ENCODE data around the gene C4orf51. TPM values are rescaled to one million over a fixed set of nuclear protein-coding genes. Genes with fewer than 3 reads are reported as not detected.

Gene C4orf51
- total and polyA plus RNA-seq, 4 donors: not detected

DNA sequence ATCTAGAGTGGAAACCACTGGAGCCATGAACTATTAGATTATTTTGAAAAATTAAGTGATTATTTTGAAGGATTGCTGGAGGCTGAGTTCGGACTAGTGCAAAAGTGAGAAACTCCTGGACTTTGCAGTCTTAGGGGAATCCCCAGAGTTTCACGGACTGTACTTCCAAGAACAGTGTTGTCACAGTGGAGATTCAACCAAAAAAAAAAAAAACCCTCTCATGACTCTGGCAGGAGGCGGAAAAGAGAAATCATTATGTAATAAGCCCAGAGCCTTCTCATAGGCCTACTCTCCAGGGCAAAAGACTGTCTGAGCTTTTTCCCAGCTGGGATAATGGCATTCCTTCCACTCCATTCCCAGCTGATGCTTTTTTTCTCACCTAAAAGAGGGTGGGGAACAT, 16.8 kb upstream of the C4orf51 start:
- peaks cover 0 to 14% (median 2%) of the 10 kb centered on the region in 4 donors for H3K4me1 ChIP-seq (ENCODE audit: control insufficient read depth in 4 of 4, insufficient read depth in 4 of 4, low read length in 3 of 4)
- H3K9ac ChIP-seq (ENCODE audit: low read depth in 1 of 2, low read length in 2 of 2): no peak overlapping the region
- H3K27ac ChIP-seq (ENCODE audit: low read depth in 1 of 2, low read length in 2 of 2): no peak overlapping the region
- peaks cover 0 to 11% (median 6%) of the 10 kb centered on the region in 4 donors for H3K36me3 ChIP-seq (ENCODE audit: control insufficient read depth in 4 of 4, insufficient read depth in 3 of 4, low read depth in 1 of 4, low read length in 3 of 4)
- H3K9me3 ChIP-seq (ENCODE audit: control insufficient read depth in 4 of 4, low read length in 3 of 4): peaks cover 0 to 3% (median 0%) of the 10 kb centered on the region in 4 donors
- TF ChIP-seq HNF4A (conservative IDR thresholded peaks at IDR 0.05) (peak in 1 of 2 donors; percentile 22), ATF3 (IDR thresholded peaks at IDR 0.05) (no peak)
- no peaks in the 10 kb centered on the region for H3K27me3 ChIP-seq (ENCODE audit: control insufficient read depth in 4 of 4, insufficient read depth in 4 of 4, low read length in 3 of 4)
- 49% methylated on average over 3 of the region's 3 CpGs for WGBS
- no peak for DNase-seq (ENCODE audit: low spot score)
- H3K4me3 ChIP-seq (ENCODE audit: low read depth in 1 of 3, low read length in 3 of 3): no peak overlapping the region

DNA sequence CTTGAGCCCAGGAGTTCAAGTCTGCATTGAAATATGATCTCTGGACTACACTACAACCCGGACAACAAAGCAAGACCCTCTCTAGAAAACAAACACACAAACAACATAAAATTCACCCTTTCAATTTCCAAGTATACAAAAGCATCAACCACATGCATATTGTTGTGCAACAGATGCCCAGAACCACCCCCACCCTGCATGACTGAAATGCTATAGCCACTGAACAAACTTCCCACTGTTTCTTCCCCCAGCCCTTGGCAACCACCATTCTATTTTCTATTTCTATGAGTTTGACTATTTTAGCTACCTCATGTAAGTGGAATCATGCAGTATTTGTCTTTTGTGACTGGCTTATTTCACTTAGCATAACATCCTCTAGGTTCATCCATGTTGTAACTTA, 14.2 kb upstream of the C4orf51 start:
- no peaks in the 10 kb centered on the region for H3K27me3 ChIP-seq (ENCODE audit: control insufficient read depth in 4 of 4, insufficient read depth in 4 of 4, low read length in 3 of 4)
- H3K27ac ChIP-seq (ENCODE audit: low read depth in 1 of 2, low read length in 2 of 2): no peak overlapping the region
- no peaks in the 10 kb centered on the region for H3K36me3 ChIP-seq (ENCODE audit: control insufficient read depth in 4 of 4, insufficient read depth in 3 of 4, low read depth in 1 of 4, low read length in 3 of 4)
- H3K9me3 ChIP-seq (ENCODE audit: control insufficient read depth in 4 of 4, low read length in 3 of 4): peaks cover 0 to 3% (median 0%) of the 10 kb centered on the region in 4 donors
- TF ChIP-seq NR2F2 (IDR thresholded peaks at IDR 0.05): no peak
- TF ChIP-seq REST (IDR thresholded peaks at IDR 0.05): no peak
- TF ChIP-seq ATF3 (IDR thresholded peaks at IDR 0.05): no peak
- TF ChIP-seq YY1 (IDR thresholded peaks at IDR 0.05): no peak
- TF ChIP-seq, protein P1, sequence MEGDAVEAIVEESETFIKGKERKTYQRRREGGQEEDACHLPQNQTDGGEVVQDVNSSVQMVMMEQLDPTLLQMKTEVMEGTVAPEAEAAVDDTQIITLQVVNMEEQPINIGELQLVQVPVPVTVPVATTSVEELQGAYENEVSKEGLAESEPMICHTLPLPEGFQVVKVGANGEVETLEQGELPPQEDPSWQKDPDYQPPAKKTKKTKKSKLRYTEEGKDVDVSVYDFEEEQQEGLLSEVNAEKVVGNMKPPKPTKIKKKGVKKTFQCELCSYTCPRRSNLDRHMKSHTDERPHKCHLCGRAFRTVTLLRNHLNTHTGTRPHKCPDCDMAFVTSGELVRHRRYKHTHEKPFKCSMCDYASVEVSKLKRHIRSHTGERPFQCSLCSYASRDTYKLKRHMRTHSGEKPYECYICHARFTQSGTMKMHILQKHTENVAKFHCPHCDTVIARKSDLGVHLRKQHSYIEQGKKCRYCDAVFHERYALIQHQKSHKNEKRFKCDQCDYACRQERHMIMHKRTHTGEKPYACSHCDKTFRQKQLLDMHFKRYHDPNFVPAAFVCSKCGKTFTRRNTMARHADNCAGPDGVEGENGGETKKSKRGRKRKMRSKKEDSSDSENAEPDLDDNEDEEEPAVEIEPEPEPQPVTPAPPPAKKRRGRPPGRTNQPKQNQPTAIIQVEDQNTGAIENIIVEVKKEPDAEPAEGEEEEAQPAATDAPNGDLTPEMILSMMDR (IDR thresholded peaks at IDR 0.05; ENCODE audit: low read depth, low read length, missing input control): no peak
- no peak for TF ChIP-seq RAD21 (IDR thresholded peaks at IDR 0.05)
- no peak for TF ChIP-seq MAX (IDR thresholded peaks at IDR 0.05)
- TF ChIP-seq RXRA (IDR thresholded peaks at IDR 0.05): no peak
- TF ChIP-seq GABPA (IDR thresholded peaks at IDR 0.05 in 1 of 2, conservative IDR thresholded peaks at IDR 0.05 in 1 of 2): no peak
- TF ChIP-seq, protein P2, sequence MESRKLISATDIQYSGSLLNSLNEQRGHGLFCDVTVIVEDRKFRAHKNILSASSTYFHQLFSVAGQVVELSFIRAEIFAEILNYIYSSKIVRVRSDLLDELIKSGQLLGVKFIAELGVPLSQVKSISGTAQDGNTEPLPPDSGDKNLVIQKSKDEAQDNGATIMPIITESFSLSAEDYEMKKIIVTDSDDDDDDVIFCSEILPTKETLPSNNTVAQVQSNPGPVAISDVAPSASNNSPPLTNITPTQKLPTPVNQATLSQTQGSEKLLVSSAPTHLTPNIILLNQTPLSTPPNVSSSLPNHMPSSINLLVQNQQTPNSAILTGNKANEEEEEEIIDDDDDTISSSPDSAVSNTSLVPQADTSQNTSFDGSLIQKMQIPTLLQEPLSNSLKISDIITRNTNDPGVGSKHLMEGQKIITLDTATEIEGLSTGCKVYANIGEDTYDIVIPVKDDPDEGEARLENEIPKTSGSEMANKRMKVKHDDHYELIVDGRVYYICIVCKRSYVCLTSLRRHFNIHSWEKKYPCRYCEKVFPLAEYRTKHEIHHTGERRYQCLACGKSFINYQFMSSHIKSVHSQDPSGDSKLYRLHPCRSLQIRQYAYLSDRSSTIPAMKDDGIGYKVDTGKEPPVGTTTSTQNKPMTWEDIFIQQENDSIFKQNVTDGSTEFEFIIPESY (IDR thresholded peaks at IDR 0.05): no peak
- TF ChIP-seq FOXA1 (IDR thresholded peaks at IDR 0.05): no peak
- TF ChIP-seq JUND (IDR thresholded peaks at IDR 0.05): no peak
- no peak for TF ChIP-seq HNF4A (conservative IDR thresholded peaks at IDR 0.05)
- no peak overlapping the region for H3K9ac ChIP-seq (ENCODE audit: low read depth in 1 of 2, low read length in 2 of 2)
- peaks cover 0 to 14% (median 2%) of the 10 kb centered on the region in 4 donors for H3K4me1 ChIP-seq (ENCODE audit: control insufficient read depth in 4 of 4, insufficient read depth in 4 of 4, low read length in 3 of 4)
- DNase-seq (ENCODE audit: low spot score): no peak
- WGBS: 96% methylated on average over 1 of the region's 1 CpG
- H3K4me3 ChIP-seq (ENCODE audit: low read depth in 1 of 3, low read length in 3 of 3): no peak overlapping the region

All from liver (tissue), 9 donors.